ENCODE measurements around the gene KBTBD6. TPM values are rescaled to one million over a fixed set of nuclear protein-coding genes. Genes with fewer than 3 reads are reported as not detected.

The KBTBD6 gene
- total and polyA plus RNA-seq, 10 of the 15 experiments (the other 5 are each of a cell fraction or from before 2014, with no cell fraction given) = 1.9 to 5.3 (median 3.8) TPM

- no peak overlapping the region for H3K4me3 ChIP-seq
- ChIA-PET CTCF (no interaction called here), POLR2A (no interaction called here), SMC1A (ENCODE audit: uncharacterized antibody, unreplicated experiment) (interaction anchor here (0.6 to 1.2 kb wide), 2 partner anchors 82 to 1089 kb away, joined by 3 read pairs; no protein-coding TSS in a partner anchor), RAD21 (ENCODE audit: unreplicated experiment) (no interaction called here)
- intact Hi-C loops (cut with micrococcal nuclease; ENCODE audit: unreplicated experiment) (no loop called here), in situ Hi-C loops (cut with MboI) (no loop called here)
- H3K79me2 ChIP-seq (ENCODE audit: control insufficient read depth, insufficient read depth, low read length) = no peaks in the 10 kb centered on the region
- DNase-seq (ENCODE audit: low read depth, low spot score) (no peak), FAIRE-seq (no peak), ATAC-seq (no peak)
- BruUV-seq (replicated peaks) = no TSS peak
- H4K20me1 ChIP-seq (ENCODE audit: control insufficient read depth, insufficient read depth) = no peaks in the 10 kb centered on the region
- H3K27me3 ChIP-seq (replicated peaks in 1 of 2; ENCODE audit: control insufficient read depth in 2 of 2, insufficient read depth in 2 of 2, low read length in 1 of 2) = no peaks in the 10 kb centered on the region
- no peak overlapping the region for H2AFZ ChIP-seq (ENCODE audit: control insufficient read depth, low read depth, low read length)
- peaks cover 7% of the 10 kb centered on the region; the same call in 1 of the 3 replicates for H3K9me3 ChIP-seq (replicated peaks; ENCODE audit: control insufficient read depth, insufficient read depth, low read length)
- TF ChIP-seq FOXM1 (IDR thresholded peaks at IDR 0.05; ENCODE audit: low read depth, low read length) (no peak), NR2C1 (IDR thresholded peaks at IDR 0.05) (no peak), IRF4 (IDR thresholded peaks at IDR 0.05; ENCODE audit: low read depth, low read length) (no peak), EGR1 (IDR thresholded peaks at IDR 0.05; ENCODE audit: borderline replicate concordance in 1 of 2, low read depth in 2 of 2, low read length in 2 of 2) (no peak), CHD2 (IDR thresholded peaks at IDR 0.05; ENCODE audit: borderline replicate concordance, low read depth, low read length) (no peak), TCF3 (IDR thresholded peaks at IDR 0.05; ENCODE audit: borderline replicate concordance, insufficient read depth, low read depth, low read length) (no peak), RAD21 (IDR thresholded peaks at IDR 0.05; ENCODE audit: insufficient read depth, low read depth, low read length) (no peak), ZZZ3 (IDR thresholded peaks at IDR 0.05; ENCODE audit: control insufficient read depth, insufficient read length, low read depth) (no peak), IKZF2 (IDR thresholded peaks at IDR 0.05) (no peak), KDM1A (IDR thresholded peaks at IDR 0.05; ENCODE audit: borderline replicate concordance) (no peak), RELB (IDR thresholded peaks at IDR 0.05; ENCODE audit: low read depth) (no peak), TCF12 (IDR thresholded peaks at IDR 0.05; ENCODE audit: low read depth, low read length) (no peak), YBX1 (IDR thresholded peaks at IDR 0.05) (no peak), RAD51 (IDR thresholded peaks at IDR 0.05) (no peak), SMARCA5 (IDR thresholded peaks at IDR 0.05) (no peak), IRF3 (IDR thresholded peaks at IDR 0.05) (no peak), BHLHE40 (IDR thresholded peaks at IDR 0.05; ENCODE audit: borderline replicate concordance in 1 of 2, low read depth in 2 of 2, low read length in 1 of 2) (no peak), KAT2A (conservative IDR thresholded peaks at IDR 0.05; ENCODE audit: control insufficient read depth, low read depth, low read length) (no peak), NBN (IDR thresholded peaks at IDR 0.05) (no peak), ESRRA (IDR thresholded peaks at IDR 0.05; ENCODE audit: low read length) (no peak)
- H3K27ac ChIP-seq (ENCODE audit: control insufficient read depth, insufficient read depth) = no peak overlapping the region
- WGBS (ENCODE audit: insufficient coverage, insufficient replicate concordance, low lambda C conversion rate, missing lambda C conversion rate) = 30% methylated on average over 2 of the region's 2 CpGs
- H3K9ac ChIP-seq (ENCODE audit: control insufficient read depth, insufficient read depth, low read length) = no peak overlapping the region
- no peaks in the 10 kb centered on the region for H3K36me3 ChIP-seq (ENCODE audit: control insufficient read depth in 2 of 2, insufficient read depth in 2 of 2, low read length in 1 of 2)
- H3K4me1 ChIP-seq (ENCODE audit: control insufficient read depth, insufficient read depth, low read length) = no peaks in the 10 kb centered on the region
- H3K4me2 ChIP-seq (ENCODE audit: control insufficient read depth, insufficient read depth) = no peak overlapping the region
Observed at GRCh38 chr13:41156620-41157019, 24.0 kb upstream of the KBTBD6 start.

Measured in GM12878 (cell line).